A549 (cell line): ENCODE data around the gene SH3RF3. TPM values are rescaled to one million over a fixed set of nuclear protein-coding genes. Genes with fewer than 3 reads are reported as not detected.
A peak's percentile ranks its signal among the peaks of the same experiment; 100 is the strongest.

ENCODE experiments used
- ATAC-seq, 2 experiments: fragments of 200-7000 bp in 1 of 2; fragments of >200 bp in 1 of 2; cut with Nextera tagmentation in 1 of 2; cut with Tn5 transposase in 1 of 2; 3 replicates each; pipeline versions ENCODE4 v1.8.0 to v1.9.1; 2018 to 2020; ENCODE audit warnings: mild to moderate bottlenecking in 1 of 2, moderate library complexity in 1 of 2
- CTCF ChIA-PET: fragments of 300-600 bp; sonication (Branson Sonifier 250); formaldehyde crosslinking; extraction: SDS; loops from one replicate; lab custom pipeline; 2021; ENCODE audit warnings: antibody characterized with exemption, inconsistent platforms; lab: Yijun Ruan, JAX
- POLR2A ChIA-PET: fragments of 350-600 bp; formaldehyde crosslinking; extraction: SDS; loops from one replicate; lab custom pipeline; 2021; ENCODE audit warnings: antibody characterized with exemption, inconsistent platforms; lab: Yijun Ruan, JAX
- DNase-seq, 2 experiments: peaks; one replicate each; pipeline versions ENCODE4 v3.0.0 to v3.0.0-alpha.2; 2011 to 2016; ENCODE audit warnings: low read depth in 1 of 2, low spot score in 1 of 2
- FAIRE-seq: peaks from 2 replicates; lab custom pipeline; 2011; peaks lifted over from hg19 to GRCh38; lab: Jason Lieb, UNC
- H3K27ac ChIP-seq, 2 experiments: fragments of >200 bp; sonication (Bioruptor Twin); formaldehyde crosslinking; 3 replicates each; pipeline ENCODE4 v1.5.1; 2016 to 2017
- H3K4me1 ChIP-seq: fragments of >200 bp; sonication (Bioruptor Twin); formaldehyde crosslinking; 3 replicates; pipeline ENCODE4 v1.6.1; 2016
- H3K4me2 ChIP-seq: fragments of >200 bp; sonication (Bioruptor Twin); formaldehyde crosslinking; 3 replicates; pipeline ENCODE4 v1.6.1; 2016
- H3K4me3 ChIP-seq: fragments of >200 bp; sonication (Bioruptor Twin); formaldehyde crosslinking; 3 replicates; pipeline ENCODE4 v1.5.1; 2016
- H3K9me3 ChIP-seq: fragments of >200 bp; sonication (Bioruptor Twin); formaldehyde crosslinking; 3 replicates; pipeline ENCODE4 v1.6.1; 2016
- CBX2 ChIP-seq: fragments of 200-600 bp; sonication (generic); IDR thresholded peaks from 2 replicates; pipeline ENCODE4 v1.6.1; 2016; ENCODE audit warnings: low read depth, mild to moderate bottlenecking, borderline replicate concordance
- CHD4 ChIP-seq: fragments of 200-600 bp; sonication (generic); IDR thresholded peaks from 2 replicates; pipeline ENCODE4 v1.6.1; 2016; ENCODE audit warnings: antibody characterized with exemption, mild to moderate bottlenecking, borderline replicate concordance
- EHF ChIP-seq: fragments of 250-450 bp; sonication (Bioruptor Pico); IDR thresholded peaks from 2 replicates; pipeline ENCODE4 v1.5.0; 2020; ENCODE audit warnings: mild to moderate bottlenecking
- EHMT2 ChIP-seq: fragments of 200-600 bp; sonication (generic); IDR thresholded peaks from 2 replicates; pipeline ENCODE4 v1.6.1; 2016; ENCODE audit warnings: antibody characterized with exemption, low read depth, mild to moderate bottlenecking, moderate library complexity
- EP300 ChIP-seq, 2 experiments: fragments of >200 bp; sonication (Bioruptor Twin); formaldehyde crosslinking; IDR thresholded peaks; 2 replicates in 1 of 2; 3 replicates in 1 of 2; pipeline ENCODE4 v1.6.1; 2016 to 2017
- FOSL2 ChIP-seq, 2 experiments: fragments of 450-650 bp in 1 of 2; fragments of >200 bp in 1 of 2; sonication (Bioruptor Twin) in 1 of 2; formaldehyde crosslinking; IDR thresholded peaks; 2 replicates each; pipeline versions ENCODE4 v1.5.0 to v1.6.1; 2016 to 2020; ENCODE audit warnings: mild to moderate bottlenecking in 1 of 2, moderate library complexity in 1 of 2
- GATA3 ChIP-seq: IDR thresholded peaks from 2 replicates; pipeline ENCODE4 v1.6.1; 2012; ENCODE audit warnings: borderline replicate concordance
- KDM1A ChIP-seq: fragments of 200-600 bp; sonication (generic); IDR thresholded peaks from 2 replicates; pipeline ENCODE4 v1.6.1; 2016; ENCODE audit warnings: low read depth, mild to moderate bottlenecking
- NR3C1 ChIP-seq: fragments of >200 bp; sonication (Bioruptor Twin); formaldehyde crosslinking; IDR thresholded peaks from 3 replicates; pipeline ENCODE4 v1.6.1; 2017
- TFCP2L1 ChIP-seq: fragments of 250-450 bp; sonication (Bioruptor Pico); IDR thresholded peaks from 2 replicates; pipeline ENCODE4 v1.5.0; 2021; ENCODE audit warnings: mild to moderate bottlenecking
- ZC3H11A ChIP-seq: fragments of 450-650 bp; IDR thresholded peaks from 2 replicates; pipeline ENCODE4 v1.6.1; 2014; ENCODE audit warnings: antibody characterized with exemption, mild to moderate bottlenecking
- ZNF302 ChIP-seq: fragments of 250-450 bp; sonication (Bioruptor Pico); IDR thresholded peaks from 2 replicates; pipeline ENCODE4 v1.9.0; 2021; ENCODE audit warnings: inconsistent platforms, mild to moderate bottlenecking, moderate library complexity
- WGBS: methylation state at CpG from one replicate; pipeline ENCODE4 v1.1.6; 2017; ENCODE audit errors: missing lambda C conversion rate; 5-methylcytosine and 5-hydroxymethylcytosine counted together
- polyA plus RNA-seq, 4 experiments: library from polyadenylated mRNA; depleted of rRNA in 3 of 4; stranded (reverse); fragments of >200 nt; fragmentation: RNase III in 1 of 4; extraction: RNeasy Plus Mini Kit Qiagen cat#74134 plus additional on column Dnase treatment in 1 of 4; gene quantifications; 2 replicates in 3 of 4; 3 replicates in 1 of 4; pipeline ENCODE4 v1.2.3, GENCODE V29; 2011 to 2017
- TF ChIP-seq, protein P1 (sequence below): fragments of >200 bp; sonication (Bioruptor Twin); formaldehyde crosslinking; IDR thresholded peaks from 3 replicates; pipeline ENCODE4 v1.6.1; 2016
- TF ChIP-seq, protein P2 (sequence below): fragments of 450-650 bp; IDR thresholded peaks from 2 replicates; pipeline ENCODE4 v1.6.1; 2014; ENCODE audit warnings: antibody characterized with exemption
- TF ChIP-seq, protein P3 (sequence below): fragments of >200 bp; sonication (Bioruptor Twin); formaldehyde crosslinking; IDR thresholded peaks from 3 replicates; pipeline ENCODE4 v1.5.1; 2016
- TF ChIP-seq, protein P4 (sequence below): fragments of 150-350 bp; IDR thresholded peaks from 2 replicates; pipeline ENCODE4 v1.6.1; 2014; ENCODE audit warnings: low read depth, mild to moderate bottlenecking, low read length

SH3RF3 gene
- polyA plus RNA-seq, 2 of the 4 experiments (the other 2 are of a cell fraction), result 0.04 to 0.21 TPM

DNA sequence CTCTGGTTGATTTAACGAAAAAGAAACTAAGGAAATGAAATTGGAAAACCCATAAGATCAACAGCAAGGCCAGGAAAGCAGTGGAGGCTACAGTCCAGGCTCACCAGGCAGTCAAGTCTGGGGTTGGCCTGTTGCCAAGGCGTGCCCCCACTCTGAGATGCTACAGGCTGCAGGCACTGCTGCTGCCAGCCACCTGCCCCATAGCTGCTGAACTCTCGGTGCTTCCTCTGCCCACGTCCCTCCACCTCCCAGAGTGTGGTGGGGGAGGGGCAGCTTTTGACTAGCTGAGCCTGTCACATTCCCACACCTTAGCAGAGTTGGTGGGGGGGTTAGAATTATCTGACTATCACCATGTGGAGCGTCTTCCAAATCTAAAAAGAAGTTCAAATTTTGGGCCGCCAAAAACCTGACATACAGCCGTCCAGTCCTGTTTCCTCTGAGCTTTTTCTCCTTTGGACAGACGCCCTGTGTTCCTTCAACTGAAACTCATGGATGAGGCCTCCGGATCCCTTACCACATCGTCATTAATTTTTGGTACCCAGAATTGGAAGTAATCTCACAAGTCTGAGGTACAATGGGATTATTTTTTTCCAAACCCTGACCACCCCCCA, 3.9 kb upstream of the SH3RF3 start (continued):
- TF ChIP-seq, protein P1, sequence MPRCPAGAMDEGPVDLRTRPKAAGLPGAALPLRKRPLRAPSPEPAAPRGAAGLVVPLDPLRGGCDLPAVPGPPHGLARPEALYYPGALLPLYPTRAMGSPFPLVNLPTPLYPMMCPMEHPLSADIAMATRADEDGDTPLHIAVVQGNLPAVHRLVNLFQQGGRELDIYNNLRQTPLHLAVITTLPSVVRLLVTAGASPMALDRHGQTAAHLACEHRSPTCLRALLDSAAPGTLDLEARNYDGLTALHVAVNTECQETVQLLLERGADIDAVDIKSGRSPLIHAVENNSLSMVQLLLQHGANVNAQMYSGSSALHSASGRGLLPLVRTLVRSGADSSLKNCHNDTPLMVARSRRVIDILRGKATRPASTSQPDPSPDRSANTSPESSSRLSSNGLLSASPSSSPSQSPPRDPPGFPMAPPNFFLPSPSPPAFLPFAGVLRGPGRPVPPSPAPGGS, result no peak
- TF ChIP-seq, protein P2, sequence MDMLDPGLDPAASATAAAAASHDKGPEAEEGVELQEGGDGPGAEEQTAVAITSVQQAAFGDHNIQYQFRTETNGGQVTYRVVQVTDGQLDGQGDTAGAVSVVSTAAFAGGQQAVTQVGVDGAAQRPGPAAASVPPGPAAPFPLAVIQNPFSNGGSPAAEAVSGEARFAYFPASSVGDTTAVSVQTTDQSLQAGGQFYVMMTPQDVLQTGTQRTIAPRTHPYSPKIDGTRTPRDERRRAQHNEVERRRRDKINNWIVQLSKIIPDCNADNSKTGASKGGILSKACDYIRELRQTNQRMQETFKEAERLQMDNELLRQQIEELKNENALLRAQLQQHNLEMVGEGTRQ, result no peak
- TF ChIP-seq CHD4, result no peak
- TF ChIP-seq NR3C1, result no peak
- no peak for TF ChIP-seq EHF (CRISPR knock-in tag)
- no peak for TF ChIP-seq EP300 (IDR thresholded peaks at IDR 0.05)
- TF ChIP-seq ZNF302 (CRISPR knock-in tag), result no peak
- TF ChIP-seq KDM1A, result no peak
- no peak for TF ChIP-seq EHMT2
- TF ChIP-seq, all 56 proteins: peak for 0

DNA sequence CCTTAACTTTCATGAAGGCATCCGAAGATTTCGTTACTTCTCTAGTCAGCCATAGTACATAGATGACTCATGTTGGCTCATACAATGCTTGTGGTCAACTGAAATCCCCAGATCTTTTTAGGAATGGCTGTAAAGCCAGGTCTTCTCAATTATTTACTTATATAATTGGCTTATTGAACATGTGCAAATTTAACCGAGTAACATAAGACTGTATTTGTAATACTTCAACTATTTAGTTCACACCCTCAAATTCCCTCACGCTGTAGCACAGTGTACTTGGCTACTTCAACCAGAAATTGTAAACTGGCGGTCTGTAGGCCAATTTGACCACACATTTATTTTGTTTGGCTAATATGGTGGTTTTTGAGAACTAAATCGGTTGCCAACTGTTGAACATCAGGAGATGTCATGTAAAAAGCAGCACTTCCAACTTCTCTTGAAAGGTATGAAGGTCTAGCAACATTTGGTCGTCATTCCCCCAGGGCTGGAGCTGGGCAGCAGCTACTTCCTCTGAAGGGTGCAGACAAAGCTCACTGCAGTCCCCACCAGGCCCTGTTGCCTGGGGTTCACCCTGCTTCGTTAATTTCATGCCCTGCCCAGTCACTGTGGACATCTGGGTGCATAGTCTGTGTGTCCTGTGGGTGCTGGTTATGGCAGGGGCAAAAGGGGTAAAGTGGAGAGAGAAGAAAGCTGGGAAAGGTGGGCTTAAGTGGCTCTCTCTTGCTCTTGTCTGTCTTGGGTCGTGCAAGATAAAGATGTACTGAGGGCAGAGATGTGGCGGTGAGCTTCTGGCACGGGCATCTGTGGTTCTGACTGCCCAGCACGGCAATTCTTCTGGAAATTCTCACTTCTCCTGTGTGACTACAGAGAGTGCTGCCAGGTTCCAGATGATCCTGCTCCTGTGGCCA, 3.2 kb upstream of the SH3RF3 start:
- no peak overlapping the region for H3K4me3 ChIP-seq
- FAIRE-seq, result no peak
- H3K4me2 ChIP-seq, result peak overlapping the region; percentile 53
- CTCF ChIA-PET, result interaction anchor here (0.8 to 6.8 kb wide), 3 partner anchors 90 to 383 kb away, joined by 3 to 110 read pairs (median 4); no protein-coding TSS in a partner anchor
- no peak for ATAC-seq
- 42% methylated on average over 11 of the region's 12 CpGs for WGBS
- H3K4me1 ChIP-seq, result peaks cover 14% of the 10 kb centered on the region
- H3K9me3 ChIP-seq, result no peaks in the 10 kb centered on the region
- DNase-seq, result peak; percentile 14 to 28
- peak; percentile 51; the same call in 1 of the 2 replicates for TF ChIP-seq FOSL2 (IDR thresholded peaks at IDR 0.05)
- TF ChIP-seq FOSL2 (CRISPR knock-in tag; IDR thresholded peaks at IDR 0.05), result peak; percentile 62
- TF ChIP-seq, protein P3, sequence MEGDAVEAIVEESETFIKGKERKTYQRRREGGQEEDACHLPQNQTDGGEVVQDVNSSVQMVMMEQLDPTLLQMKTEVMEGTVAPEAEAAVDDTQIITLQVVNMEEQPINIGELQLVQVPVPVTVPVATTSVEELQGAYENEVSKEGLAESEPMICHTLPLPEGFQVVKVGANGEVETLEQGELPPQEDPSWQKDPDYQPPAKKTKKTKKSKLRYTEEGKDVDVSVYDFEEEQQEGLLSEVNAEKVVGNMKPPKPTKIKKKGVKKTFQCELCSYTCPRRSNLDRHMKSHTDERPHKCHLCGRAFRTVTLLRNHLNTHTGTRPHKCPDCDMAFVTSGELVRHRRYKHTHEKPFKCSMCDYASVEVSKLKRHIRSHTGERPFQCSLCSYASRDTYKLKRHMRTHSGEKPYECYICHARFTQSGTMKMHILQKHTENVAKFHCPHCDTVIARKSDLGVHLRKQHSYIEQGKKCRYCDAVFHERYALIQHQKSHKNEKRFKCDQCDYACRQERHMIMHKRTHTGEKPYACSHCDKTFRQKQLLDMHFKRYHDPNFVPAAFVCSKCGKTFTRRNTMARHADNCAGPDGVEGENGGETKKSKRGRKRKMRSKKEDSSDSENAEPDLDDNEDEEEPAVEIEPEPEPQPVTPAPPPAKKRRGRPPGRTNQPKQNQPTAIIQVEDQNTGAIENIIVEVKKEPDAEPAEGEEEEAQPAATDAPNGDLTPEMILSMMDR, result no peak
- no peak for TF ChIP-seq ZC3H11A
- TF ChIP-seq, protein P4, sequence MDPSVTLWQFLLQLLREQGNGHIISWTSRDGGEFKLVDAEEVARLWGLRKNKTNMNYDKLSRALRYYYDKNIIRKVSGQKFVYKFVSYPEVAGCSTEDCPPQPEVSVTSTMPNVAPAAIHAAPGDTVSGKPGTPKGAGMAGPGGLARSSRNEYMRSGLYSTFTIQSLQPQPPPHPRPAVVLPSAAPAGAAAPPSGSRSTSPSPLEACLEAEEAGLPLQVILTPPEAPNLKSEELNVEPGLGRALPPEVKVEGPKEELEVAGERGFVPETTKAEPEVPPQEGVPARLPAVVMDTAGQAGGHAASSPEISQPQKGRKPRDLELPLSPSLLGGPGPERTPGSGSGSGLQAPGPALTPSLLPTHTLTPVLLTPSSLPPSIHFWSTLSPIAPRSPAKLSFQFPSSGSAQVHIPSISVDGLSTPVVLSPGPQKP, result no peak
- TF ChIP-seq CBX2, result no peak
- no peak for TF ChIP-seq TFCP2L1 (CRISPR knock-in tag)
- peak overlapping the region in 1 of 2 experiments; percentile 9; a peak in 1 of 6 replicates for H3K27ac ChIP-seq
- POLR2A ChIA-PET, result no interaction called here

DNA sequence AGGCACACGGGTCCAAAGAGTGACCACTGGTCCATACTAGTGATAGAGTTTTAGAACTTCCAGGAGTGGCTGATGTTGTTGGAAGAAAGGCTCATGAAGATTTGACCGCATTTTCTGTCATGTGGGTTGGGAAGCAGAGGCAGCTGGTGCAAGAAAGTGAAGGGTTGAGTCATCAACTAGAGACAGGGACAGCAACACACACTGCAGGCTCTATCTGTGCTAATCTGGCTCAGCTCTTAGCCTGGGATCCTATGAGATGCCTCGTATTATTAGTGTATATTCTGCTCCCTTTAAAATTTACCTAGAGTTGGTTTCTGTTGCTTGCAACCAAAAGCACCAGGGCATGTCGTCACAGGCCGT, 2.5 kb upstream of the SH3RF3 start:
- CTCF ChIA-PET, result interaction anchor here (0.8 to 6.8 kb wide), 3 partner anchors 205 to 383 kb away, joined by 4 to 110 read pairs (median 4); no protein-coding TSS in a partner anchor
- Histone ChIP-seq H3K4me3 (no peak overlapping the region), H3K4me1 (peaks cover 14% of the 10 kb centered on the region), H3K27ac (peak overlapping the region in 1 of 2 experiments; percentile 9; a peak in 1 of 6 replicates), H3K4me2 (no peak overlapping the region), H3K9me3 (no peaks in the 10 kb centered on the region)
- FAIRE-seq, result no peak
- POLR2A ChIA-PET, result no interaction called here
- DNase-seq, result no peak
- 53% methylated on average over 5 of the region's 5 CpGs for WGBS
- ATAC-seq, result no peak
- no peak for TF ChIP-seq GATA3
